GM10266 (cell line): ENCODE measurements around the gene CDH23.

Source experiments
- DNase-seq: peaks from one replicate; pipeline ENCODE4 v3.0.0; 2012; ENCODE audit errors: extremely low spot score
- TF ChIP-seq, protein P1 (sequence below): IDR thresholded peaks from 2 replicates; pipeline ENCODE4 v1.5.1; 2012; ENCODE audit warnings: mild to moderate bottlenecking, low read depth; ENCODE audit not compliant: control insufficient read depth, insufficient read depth; ENCODE audit errors: missing control alignments

The CDH23 gene

DNA sequence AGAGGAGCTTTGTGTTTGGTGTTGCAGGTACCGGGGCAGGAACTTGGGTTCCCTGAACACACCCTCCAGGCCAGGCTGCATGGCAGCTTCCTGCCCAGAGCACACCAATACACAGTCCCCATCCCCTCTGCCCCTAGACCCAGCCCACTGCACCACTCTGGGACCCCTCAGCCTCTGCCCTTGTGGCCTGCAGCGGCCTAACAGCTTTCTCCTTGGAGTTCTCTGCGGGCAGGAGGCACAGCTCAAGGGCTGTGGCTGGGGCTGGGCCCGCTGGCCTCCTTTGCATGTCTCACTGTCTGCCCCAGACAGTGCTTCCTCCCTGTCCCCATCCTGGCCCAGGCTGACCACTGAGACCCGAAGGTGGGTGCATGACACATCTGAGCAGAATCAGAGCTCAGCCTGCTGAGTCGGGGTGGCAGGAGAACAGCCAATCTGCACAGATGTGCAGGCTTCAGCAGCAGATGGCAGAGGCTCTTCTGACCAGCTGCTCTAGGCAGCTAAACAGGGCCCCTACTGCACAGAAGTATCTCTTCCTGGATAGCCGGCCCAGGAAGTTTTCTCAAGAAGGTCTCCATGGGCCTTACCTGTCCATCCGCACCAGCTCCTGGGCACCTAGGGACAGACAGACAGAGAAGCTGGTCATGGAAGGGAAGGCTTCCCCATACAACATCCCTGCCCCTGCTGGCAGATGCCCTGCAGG, 355.8 kb downstream of the CDH23 start:
- no peak for DNase-seq

DNA sequence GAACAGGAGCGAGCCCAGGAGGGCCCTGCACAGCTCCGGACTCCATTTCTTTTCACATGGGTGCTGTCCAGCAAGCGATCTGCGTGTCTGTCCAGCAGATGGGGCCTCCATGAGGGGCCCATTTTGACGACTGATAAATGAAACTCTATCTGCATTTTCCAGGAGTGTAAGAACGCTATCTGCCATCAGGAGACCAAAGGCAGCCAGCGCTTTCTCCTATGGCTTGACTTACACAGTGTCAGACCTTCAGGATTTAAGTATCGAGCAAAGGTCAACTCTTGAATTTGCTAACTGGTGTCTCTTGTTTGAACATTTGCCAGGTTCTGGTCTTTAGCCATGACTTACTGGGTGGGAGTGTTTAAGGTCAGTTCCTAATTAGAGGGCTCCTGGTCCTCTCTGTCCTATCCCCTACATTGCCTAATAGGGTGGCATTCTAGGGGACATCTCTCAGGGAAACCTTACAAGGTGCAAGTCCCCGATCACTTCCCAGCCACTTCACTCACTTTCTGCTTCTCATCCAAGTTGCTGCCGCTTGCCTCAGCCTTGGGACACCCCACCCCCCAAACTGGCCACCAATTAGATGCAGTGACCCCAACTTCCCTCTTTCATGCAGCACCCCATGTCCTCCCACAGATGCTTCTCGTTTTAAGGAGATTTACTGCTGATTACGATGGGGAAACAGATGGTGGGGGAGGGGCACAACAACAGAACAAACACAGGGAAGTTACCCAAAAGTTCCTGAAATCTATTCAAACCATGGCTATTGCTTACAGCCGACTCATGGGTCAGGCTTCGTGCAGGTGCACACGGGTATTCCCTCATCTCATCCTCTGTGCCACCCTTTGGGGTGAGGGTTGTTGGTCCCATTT, 356.6 kb downstream of the CDH23 start:
- TF ChIP-seq, protein P1, sequence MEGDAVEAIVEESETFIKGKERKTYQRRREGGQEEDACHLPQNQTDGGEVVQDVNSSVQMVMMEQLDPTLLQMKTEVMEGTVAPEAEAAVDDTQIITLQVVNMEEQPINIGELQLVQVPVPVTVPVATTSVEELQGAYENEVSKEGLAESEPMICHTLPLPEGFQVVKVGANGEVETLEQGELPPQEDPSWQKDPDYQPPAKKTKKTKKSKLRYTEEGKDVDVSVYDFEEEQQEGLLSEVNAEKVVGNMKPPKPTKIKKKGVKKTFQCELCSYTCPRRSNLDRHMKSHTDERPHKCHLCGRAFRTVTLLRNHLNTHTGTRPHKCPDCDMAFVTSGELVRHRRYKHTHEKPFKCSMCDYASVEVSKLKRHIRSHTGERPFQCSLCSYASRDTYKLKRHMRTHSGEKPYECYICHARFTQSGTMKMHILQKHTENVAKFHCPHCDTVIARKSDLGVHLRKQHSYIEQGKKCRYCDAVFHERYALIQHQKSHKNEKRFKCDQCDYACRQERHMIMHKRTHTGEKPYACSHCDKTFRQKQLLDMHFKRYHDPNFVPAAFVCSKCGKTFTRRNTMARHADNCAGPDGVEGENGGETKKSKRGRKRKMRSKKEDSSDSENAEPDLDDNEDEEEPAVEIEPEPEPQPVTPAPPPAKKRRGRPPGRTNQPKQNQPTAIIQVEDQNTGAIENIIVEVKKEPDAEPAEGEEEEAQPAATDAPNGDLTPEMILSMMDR, result no peak
- DNase-seq, result no peak

More for the DNA sequence above, 355.8 kb downstream of the CDH23 start:
- TF ChIP-seq, protein P1, result no peak

GRCh38 chr10:71753960-71754505, 357.3 kb downstream of the CDH23 start:
- TF ChIP-seq, protein P1, result no peak
- no peak for DNase-seq

DNA sequence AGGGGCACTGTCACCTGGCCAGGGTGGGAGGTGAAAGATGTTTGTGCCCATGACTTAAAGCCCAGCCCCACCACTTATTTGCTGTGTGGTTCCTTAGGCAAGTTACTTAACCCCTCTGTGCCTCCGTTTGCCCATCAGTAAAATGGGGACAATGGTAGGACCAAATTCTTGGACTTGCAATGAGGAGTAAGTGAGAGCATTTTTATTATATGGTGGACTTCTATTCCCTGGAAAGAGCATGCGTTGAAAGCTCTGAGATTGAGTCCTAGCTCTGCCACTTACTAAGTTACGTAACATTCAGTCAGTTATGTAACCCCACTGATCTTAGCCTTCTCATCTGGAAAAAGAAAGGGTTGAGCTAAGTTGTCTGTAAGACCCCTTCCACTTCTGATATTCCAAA, 357.8 kb downstream of the CDH23 start:
- DNase-seq, result no peak
- TF ChIP-seq, protein P1, result no peak

DNA sequence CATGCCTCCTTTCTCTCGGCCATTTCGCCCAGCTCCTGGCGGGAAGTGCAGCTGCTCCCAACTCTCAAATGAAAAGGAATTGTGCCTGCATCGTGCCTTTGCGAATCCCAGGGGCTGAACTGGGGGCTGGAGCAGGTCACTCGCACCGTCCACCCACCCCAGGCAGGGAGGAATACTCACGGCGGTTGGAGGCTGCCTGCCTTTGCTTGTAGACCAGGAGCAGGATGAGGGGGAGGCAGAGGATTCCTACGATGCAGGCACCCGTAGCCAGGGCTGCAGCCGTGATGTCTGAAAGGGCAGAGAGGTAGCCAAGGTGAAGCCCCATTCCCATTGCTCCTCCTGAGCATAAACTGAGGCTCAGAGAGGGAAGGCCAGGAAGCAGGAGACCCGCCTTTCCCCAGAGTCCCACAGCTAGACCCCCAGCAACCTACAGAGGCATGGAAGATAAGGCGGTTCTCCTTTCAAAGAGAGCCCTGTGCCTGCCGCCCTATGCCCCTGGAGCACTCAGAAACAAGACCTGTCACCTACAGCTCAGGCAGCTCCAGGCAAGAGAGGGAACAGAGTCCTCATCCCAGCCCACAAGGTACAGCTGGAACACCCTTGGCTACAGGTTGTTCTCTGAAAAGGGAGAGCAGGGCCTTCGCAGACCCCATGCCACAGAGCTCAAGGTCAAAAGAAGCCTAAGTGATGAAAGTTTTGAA, 358.6 kb downstream of the CDH23 start:
- TF ChIP-seq, protein P1, result no peak
- no peak for DNase-seq

DNA sequence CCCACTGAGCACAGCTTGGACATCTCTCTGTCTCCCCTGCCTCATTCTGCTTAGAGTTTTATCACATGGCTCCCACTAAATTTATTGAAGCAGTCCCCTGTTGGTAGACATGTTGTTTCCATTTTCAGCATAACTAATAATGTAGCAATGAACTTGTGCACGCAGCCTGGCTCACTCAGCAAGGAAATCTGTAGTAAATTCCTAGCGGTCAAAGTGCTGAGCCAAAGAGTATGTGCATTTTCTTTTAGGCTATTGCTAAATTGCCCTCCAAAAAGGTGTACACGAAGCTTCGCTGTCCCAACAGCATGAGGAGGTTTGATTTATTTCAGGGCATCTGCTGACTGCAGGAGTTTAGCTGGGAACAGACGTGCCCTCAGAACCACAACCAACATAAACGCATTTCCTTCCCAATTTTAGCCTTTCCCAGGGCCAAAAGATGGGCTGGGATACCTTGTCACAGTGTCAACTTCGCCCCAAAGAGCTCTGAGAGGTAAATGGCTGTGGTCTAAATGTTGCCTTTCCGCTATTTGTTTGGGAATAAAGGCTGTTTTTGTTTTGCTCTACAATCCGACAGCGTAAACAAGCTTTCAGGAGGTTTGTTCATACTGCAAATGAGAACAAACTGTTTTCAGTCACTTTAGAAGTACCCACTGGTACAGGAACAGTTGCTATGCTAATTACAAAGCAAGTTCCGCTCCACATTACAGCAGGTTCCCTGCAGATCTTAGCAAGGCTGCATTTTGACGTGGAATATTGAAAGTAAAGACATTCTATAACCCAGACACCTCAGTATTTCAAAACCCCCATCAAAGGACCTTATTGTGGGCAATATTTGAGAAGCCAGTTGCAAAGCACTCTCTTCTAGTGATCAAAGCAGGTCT, 359.8 kb downstream of the CDH23 start:
- TF ChIP-seq, protein P1, result no peak
- no peak for DNase-seq
